SK-N-MC (cell line): ENCODE measurements around the gene PTPRJ.

ENCODE experiments used
- EZH2 ChIP-seq: fragments of 200-600 bp; sonication (generic); IDR thresholded peaks from one replicate; pipeline ENCODE4 v1.6.1; 2017; ENCODE audit warnings: antibody characterized with exemption
- FOXP2 ChIP-seq: optimal IDR thresholded peaks from 2 replicates; pipeline ENCODE3; 2011; ENCODE audit warnings: mild to moderate bottlenecking, moderate library complexity; ENCODE audit not compliant: insufficient read depth; ENCODE audit errors: extremely low read length, control extremely low read depth
- POLR2AphosphoS5 ChIP-seq: IDR thresholded peaks from 2 replicates; pipeline ENCODE4 v1.6.1; 2012; ENCODE audit warnings: mild to moderate bottlenecking, low read depth, low read length, borderline replicate concordance

DNA sequence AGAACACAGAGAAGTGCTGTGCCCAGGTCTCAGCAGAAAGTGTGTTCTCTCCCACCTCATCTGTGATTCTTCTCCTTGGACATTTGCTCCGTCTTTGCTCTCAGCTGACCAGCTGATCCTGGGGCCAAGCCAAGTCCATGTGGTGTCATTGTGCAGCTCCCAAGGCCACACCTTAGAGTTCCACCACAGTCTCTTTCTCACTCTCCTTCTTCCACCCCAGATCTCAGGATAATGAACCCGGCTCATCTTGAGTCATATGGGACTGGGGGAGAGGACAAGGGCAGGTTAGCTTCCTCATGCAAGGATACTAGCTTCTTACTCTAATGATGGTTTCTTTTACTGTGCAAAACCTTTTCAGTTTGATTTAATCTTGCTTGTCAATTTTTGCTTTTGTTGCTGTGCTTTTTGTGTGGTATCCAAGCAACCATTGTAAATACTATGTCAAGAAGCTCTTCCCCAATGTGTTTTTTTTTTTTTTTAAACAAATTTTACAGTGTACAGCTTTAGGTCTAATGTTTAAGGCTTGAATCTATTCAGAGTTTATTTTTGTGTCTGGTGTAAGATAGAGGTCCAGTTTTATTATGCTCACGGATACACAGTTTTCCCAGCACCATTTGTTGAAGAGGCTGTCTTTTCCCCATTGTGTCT is 161.2 kb downstream of the PTPRJ start:
- TF ChIP-seq EZH2 (no peak), POLR2AphosphoS5 (no peak), FOXP2 (no peak)
